COR-L47 (cell line): ENCODE data around the gene NUDT2.
"Not testable (repeated sequence)": the region's sequence is repeated elsewhere in the genome, so short reads cannot be mapped to it uniquely, and the experiment has no call there.

Experiments
- DNase-seq: peaks from one replicate; lab custom pipeline; 2025; lab: John Stamatoyannopoulos, UW

Gene NUDT2

GRCh38 chr9:34335376-34335775, 6.0 kb downstream of the NUDT2 start:
- no peak for DNase-seq

DNA sequence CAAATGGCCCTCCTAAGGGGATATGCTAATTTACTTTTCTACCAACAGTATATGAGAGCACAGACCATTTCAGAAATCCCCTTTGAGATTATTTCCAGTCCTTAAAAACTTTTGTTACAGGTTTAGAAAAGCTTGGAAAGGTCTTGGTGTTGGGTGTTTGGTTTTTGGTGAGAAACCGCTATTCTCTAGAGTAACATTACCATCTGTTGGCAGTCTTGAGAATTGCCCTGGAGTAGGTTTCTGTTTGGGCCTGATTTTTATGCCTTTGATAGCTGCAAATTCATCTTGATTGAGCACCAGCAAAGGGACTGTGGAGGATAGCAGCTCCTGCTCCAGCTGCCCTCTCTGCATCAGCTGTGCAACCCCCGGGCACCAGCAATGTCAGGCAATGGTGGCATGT, 8.0 kb downstream of the NUDT2 start:
- no peak for DNase-seq

- DNase-seq = not testable (repeated sequence)
Observed at GRCh38 chr9:34338079-34338478, 8.7 kb downstream of the NUDT2 start.

DNA sequence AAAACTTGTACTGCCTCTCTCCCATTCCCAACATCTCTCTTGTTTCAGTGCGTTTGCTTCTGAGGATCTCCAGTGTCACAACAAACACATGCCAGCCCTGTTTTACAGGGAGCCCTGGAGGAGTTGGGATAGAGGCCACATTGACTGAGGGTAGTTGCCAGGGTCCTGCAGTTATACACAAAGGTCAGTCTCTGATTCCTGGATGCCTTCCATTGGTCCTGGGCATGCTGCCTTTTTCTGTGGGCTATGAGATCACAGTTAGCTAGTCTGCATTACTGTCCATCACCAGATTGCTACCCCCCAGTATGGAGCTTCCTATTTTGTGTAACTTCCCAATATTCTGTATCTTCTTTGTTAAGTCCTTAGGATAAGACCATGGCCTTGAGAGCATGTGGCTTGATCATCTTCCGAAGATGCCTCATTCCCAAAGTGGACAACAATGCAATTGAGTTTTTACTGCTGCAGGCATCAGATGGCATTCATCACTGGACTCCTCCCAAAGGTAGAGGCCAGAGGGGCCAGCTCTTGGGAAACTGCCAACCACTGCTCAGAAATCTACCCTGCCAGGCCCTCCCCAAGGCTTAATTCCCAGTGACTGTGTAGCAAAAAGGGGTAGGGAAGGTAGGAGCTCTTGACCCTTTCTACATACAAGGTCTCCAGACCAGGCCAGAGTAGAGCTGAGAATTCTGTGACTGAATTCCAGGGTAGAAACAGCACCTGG, 9.5 kb downstream of the NUDT2 start:
- no peak for DNase-seq

DNA sequence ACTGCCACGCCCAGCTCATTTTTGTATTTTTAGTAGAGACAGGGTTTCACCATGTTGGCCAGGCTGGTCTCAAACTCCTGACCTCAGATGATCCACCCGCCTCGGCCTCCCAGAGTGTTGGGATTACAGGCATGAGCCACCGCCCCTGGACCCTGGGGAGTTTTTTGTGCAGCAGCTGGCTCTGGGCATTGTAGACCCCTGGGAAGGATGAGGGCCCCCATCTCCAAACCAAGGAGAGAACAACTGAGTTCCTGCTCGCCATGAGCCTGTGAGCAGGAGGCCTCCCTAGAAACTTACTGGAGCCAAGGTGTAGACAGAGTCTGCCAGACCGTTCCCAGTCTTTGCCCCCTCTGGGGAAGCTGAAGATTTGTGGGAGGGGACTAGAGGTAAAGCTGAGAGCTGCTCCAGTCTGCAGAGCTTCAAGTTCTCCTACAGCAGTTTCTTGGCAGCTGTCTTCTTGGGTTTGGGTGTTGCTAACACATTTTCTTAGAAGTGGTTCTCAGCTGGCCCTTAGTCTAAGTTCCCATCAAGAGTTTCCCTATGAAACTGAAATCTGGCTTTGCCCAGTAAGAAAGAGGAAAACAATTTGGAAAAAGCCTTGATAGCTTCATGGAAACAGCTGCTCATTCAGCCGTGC, 12.4 kb downstream of the NUDT2 start:
- DNase-seq = no peak

DNA sequence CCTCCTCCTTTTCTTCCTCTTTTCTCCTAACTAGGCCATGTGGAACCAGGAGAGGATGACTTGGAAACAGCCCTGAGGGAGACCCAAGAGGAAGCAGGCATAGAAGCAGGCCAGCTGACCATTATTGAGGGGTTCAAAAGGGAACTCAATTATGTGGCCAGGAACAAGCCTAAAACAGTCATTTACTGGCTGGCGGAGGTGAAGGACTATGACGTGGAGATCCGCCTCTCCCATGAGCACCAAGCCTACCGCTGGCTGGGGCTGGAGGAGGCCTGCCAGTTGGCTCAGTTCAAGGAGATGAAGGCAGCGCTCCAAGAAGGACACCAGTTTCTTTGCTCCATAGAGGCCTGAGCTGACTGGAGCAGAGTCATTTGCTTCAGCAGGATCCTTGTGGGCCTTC, 13.7 kb downstream of the NUDT2 start:
- no peak for DNase-seq

DNA sequence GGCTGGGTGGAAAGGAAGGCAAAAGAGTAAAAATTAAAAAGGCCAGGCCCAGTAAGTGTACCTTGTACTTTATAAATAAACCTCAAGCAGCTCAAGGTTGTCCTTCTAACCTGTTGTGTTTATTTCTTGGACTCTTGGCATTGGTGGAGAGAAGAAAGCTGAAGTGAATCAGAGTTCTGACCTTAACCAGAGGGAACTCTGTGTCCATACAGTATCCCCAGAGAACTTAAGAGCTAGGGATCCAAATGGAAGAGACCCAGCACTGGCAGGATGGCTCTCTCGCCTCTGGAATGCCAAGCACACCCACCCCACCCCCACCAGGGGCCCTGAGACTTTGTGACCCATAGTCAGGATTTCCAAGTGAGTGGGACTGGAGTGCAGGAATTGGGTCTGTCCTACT, 14.2 kb downstream of the NUDT2 start:
- no peak for DNase-seq

- no peak for DNase-seq
Observed at GRCh38 chr9:34346873-34347799, 17.8 kb downstream of the NUDT2 start.

DNA sequence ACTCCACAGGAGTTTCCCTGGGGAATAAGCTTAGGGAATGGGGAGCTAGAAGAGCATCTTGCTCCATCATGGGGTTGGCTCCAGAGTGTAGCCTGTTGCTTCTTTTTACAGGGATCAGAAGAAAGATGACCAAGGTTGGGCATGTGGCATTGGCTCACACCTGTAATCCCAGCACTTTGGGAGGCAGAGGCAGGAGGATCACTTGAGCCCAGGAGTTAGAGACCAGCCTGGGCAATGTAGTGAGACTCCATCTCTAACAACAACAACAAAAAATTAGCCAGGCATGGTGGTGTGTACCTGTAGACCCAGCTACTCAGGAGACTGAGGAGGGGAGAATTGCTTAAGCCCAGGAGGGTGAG, 18.4 kb downstream of the NUDT2 start:
- DNase-seq = no peak

DNA sequence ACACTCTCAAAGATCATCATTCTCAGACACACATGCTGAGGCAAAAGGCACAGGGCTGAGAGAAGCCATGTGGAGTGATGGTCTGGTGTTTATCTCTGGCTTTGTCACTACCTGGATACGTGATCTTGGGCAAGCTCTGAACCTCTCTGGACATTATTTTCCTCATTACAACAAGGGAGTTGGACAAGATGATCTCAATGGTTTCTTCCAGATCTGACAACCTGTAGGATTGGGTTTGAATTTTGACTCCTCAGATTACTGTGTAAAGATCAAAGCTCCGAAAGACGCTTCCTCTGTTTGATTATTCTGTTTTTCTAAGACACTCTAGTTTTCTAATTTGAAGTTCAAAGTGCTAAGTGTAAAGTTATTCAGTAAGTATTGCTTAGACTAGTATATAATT, 20.0 kb downstream of the NUDT2 start:
- DNase-seq = no peak

DNA sequence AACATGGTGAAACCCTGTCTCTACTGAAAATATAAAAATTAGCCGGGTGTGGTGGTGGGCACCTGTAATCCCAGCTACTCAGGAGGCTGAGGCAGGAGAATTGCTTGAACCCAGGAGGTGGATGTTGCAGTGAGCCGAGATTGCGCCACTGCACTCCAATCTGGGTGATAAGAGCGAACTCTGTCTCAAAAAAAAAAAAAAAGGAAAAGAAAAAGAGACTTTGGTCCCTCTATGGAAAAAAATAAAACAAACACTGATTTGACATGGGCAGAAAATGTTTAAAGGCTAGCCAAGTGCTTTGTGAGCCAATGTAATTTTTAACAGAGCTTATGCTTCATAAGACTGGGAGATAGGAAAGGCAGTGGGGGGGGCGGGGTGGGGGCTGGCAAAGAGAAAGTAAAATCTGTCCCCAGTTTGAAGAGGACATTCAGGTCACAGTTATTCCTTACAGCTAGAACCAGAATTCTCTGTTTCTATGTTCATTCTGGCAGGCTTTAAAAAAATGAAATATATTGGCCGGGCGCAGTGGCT, 22.8 kb downstream of the NUDT2 start:
- not testable (repeated sequence) for DNase-seq

GRCh38 chr9:34352957-34353356, 23.6 kb downstream of the NUDT2 start:
- DNase-seq = not testable (repeated sequence)

- DNase-seq = no peak
Observed at GRCh38 chr9:34362614-34363214, 33.3 kb downstream of the NUDT2 start.

- no peak for DNase-seq
Observed at GRCh38 chr9:34363619-34364351, 34.4 kb downstream of the NUDT2 start.

- no peak for DNase-seq
Observed at GRCh38 chr9:34365282-34365681, 35.9 kb downstream of the NUDT2 start.

DNA sequence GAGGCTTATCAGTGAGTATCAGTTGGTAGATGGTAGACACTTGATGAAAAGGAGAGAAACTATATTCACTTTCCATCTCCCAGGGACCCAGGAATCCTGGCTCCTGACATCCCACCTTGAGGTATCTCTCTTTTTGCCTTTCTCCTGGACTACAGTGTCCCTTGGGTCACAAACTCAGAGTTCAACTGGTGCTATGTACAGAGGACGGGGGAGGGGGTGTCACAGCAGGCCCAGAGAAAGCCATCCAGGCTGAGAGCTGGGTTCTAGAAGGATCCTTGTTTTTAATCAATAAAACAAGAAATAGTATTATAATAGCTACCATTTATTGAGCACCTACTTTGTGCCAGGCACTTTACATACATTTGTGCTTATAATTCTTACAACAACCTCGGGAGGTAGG, 37.0 kb downstream of the NUDT2 start:
- no peak for DNase-seq

DNA sequence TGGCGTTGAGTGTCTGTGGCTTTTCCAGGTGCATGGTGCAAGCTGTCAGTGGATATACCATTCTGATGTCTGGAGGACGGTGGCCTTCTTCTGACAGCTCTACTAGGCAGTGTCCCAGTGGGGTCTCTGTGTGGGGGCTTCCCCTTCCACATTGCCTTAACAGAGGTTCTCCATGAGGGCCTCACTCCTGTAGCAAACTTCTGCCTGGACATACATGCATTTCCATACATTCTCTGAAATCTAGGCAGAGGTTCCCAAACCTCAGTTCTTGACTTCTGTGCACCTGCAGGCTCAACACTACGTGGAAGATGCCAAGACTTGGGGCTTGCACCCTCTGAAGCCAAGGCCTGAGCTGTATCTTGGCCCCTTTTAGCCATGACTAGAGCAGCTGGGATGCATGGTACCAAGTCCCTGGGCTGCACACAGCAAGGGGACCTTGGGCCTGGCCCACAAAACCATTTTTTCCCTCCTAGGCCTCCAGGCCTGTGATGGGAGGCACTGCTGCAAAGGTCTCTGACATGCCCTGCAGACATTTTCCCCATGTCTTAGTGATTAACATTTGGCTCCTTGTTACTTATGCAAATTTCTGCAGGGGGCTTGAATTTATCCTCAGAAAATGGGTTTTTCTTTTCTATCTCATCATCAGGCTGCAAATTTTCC, 38.5 kb downstream of the NUDT2 start:
- not testable (repeated sequence) for DNase-seq

- not testable (repeated sequence) for DNase-seq
Observed at GRCh38 chr9:34368796-34369195, 39.4 kb downstream of the NUDT2 start.

DNA sequence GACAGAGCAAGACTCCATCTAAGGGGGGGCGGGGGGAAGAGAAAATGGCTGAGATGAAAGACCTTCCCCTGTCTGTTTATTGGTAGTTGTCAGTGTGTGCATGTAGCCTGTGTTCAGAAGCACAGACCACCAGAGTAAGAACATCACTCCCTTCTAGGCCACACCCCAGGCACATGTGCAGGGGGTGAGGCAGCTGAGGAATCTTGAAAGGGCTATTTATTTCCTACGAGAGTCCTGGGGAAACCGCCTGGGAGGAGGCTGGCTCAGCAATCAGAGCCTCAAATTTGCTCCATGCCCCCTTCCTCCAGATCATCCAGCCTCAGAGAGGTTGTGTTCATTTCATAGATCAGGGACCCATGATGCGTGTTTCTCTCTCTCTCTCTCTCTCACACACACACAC, 40.3 kb downstream of the NUDT2 start:
- DNase-seq = no peak

DNA sequence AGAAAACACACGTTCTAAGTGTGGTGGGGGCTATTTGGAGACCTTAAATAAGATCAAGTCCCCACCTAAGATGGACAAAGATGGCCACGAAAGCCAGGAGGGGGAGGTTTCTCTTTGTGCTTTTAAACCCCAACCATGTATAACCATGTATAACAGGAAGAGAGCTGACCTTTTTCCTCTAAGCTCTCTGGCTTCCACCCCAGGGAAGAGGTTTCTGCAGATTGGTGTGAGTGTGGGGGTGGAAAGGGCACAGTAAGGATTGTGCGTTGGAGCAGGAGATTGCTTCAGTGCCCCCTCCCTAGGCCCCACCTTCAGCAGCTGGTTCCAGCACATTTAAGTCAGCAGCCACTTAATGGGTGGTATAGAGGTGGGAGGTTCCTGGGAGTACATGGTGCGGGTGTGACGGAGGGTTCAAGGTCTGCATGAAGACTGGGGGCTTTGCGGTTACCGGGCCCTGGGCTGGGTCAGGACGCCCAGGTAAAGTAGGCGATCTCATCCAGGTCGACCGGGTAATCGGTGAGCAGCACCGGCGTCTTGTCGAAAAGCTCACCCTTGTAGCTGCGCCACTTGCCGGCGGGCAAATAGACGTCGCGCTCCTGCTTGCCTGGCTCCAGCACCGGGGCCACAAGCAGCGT, 41.1 kb downstream of the NUDT2 start:
- DNase-seq = no peak
